Stimulated activated CD4-positive, alpha-beta T cell treated with anti-CD3 and anti-CD28 coated beads, Interleukin-15, amount 100 ng/mL, for 48 hours (primary cell): ENCODE measurements around the gene CLEC20A.

Experiments used
- DNase-seq, 2 donors: peaks; one replicate each; pipeline ENCODE4 v3.0.0-alpha.2; 2020; ENCODE audit warnings: low read depth in 2 of 2

Gene CLEC20A

GRCh38 chr1:178472531-178472930, 24.2 kb downstream of the CLEC20A start:
- DNase-seq, result no peak

DNA sequence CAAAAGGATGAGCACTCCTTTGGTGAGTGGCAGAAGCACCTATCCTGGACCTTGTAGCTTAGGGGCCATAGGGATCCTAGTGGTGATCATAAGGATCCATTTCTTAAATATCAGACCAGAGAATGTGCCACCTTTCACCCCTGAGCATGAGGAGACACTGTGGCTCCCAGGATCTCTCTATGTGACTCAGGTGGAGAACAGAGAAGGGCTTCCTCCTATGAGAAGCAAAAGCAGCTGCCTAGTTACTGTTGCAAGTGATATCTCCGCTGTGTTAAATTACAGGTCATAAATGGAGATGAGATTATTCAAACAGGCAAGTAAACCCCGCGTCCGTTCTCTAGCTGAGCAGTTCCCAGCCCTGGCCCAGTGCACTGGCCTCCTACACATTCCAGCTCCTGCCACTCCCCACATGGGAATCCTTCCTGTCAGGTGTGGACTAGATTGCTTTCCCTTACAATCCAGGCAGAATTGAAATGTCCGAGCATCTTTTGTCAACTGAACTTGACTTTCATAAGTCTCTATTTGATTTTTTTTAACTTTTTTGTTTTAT, 26.3 kb downstream of the CLEC20A start:
- DNase-seq, result no peak

DNA sequence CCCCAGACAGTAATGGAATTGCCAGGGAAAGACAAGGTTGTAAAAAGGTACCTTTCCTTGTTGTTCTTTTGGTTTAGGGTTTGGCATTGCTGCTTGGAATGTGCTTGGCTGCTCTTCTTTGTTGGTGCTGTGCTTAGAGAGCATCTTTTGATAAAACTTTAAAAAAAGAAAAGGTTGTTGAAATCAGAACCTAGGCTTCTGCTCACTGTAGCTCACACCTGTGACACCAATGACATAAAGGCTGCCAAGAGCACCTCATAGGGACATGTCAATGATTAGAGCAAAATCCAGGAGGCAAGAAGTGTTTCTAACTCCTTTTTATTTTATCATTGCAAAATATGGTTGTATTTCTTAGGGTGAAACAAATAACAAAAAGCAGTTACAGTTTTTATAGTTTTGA, 28.9 kb downstream of the CLEC20A start:
- no peak for DNase-seq

GRCh38 chr1:178465011-178465410, 31.8 kb downstream of the CLEC20A start:
- no peak for DNase-seq

DNA sequence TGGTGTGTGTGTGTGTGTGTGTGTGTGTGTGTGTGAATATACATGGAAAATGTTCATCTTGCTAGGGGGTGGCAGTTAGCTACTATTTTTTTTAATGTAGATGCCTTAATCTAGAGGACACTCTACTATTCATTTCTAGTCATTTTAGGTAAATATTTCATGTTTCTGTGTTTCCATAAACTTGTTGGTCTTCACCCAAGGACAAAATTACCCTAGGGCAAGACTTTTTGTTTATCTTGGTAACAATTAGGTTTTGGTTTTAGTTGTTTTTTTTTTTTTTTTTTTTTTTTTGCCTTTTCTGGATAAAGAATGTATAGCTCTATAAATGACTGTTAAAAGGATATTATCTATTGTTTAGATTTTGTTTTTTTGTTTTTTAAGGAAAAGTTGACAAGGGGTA, 32.2 kb downstream of the CLEC20A start:
- no peak for DNase-seq

GRCh38 chr1:178464141-178464540, 32.6 kb downstream of the CLEC20A start:
- DNase-seq, result no peak

- no peak for DNase-seq
These were observed 35.1 kb downstream of the CLEC20A start for GRCh38 chr1:178461701-178462100.

DNA sequence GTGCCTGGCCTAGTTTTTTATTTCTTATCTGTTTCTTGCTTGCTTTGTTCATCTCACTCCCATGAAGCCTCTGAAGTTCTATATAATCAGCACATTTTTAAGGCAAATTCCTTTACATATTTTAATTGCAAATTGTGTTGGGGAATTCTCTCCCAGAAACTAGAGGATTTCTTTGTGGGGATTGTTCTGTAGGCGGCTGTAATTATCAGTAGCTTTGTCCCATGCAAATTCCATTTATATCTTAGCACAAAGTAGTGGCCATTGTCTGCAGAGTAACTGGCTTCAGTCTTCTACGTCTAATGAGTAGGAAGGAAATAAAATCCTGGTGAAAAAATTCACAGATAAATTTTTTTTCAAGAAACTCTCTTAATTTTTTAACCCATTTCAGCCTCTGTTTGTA, 35.7 kb downstream of the CLEC20A start:
- DNase-seq, result no peak

DNA sequence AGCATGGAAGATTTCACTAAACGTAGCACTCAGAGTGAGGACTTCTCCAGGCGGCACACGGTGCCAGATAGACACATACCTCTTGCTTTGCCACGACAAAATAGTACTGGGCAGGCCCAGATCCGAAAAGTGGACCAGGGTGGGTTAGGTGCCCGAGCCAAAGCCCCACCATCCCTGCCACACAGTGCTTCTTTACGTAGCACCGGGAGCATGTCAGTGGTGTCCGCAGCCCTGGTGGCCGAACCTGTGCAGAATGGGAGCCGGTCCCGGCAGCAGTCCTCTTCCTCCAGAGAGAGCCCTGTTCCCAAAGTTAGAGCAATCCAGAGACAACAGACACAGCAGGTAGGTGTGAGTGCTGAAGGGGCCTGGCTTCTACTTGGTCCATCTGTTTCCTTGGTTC, 38.6 kb downstream of the CLEC20A start:
- DNase-seq, result no peak

GRCh38 chr1:178457651-178458050, 39.1 kb downstream of the CLEC20A start:
- no peak for DNase-seq

DNA sequence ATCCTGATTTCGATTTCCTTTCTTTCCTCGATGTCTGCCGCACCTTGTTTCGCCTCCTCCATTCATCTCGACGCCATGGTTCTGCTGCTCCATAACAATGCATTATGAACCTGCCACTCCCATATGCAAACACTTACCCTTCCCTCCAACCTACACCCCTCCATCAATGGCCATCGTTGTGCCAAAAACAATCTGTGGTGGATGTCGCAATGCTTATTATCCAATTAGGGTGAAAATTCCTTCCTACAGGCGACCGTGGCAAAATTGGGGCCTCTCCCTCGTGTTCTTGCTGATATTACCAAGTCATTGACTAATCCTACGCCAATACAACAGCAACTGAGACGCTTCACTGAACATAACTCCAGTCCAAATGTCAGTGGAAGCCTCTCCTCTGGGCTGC, 40.3 kb downstream of the CLEC20A start:
- no peak for DNase-seq

DNA sequence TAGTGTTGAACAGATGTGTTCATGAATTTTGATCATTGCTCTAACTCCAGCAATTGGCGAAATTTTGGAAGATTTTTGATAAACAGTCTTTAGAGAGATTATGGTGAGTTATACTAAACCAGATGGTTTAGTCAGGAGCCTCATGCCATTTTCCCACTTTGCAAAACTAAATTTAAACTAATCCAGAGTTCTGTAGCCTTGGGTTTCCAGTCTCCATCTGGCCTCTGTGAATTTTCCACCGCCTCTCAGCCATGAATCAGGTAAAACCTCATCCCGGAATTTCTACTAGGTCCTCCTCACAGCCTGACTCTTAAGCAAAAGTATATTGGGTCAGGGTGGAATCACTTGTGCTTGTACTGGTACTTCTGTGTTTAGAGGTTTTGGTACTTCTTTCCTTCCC, 44.8 kb downstream of the CLEC20A start:
- DNase-seq, result no peak

- no peak for DNase-seq
These were observed 45.2 kb downstream of the CLEC20A start for GRCh38 chr1:178451529-178451928.

DNA sequence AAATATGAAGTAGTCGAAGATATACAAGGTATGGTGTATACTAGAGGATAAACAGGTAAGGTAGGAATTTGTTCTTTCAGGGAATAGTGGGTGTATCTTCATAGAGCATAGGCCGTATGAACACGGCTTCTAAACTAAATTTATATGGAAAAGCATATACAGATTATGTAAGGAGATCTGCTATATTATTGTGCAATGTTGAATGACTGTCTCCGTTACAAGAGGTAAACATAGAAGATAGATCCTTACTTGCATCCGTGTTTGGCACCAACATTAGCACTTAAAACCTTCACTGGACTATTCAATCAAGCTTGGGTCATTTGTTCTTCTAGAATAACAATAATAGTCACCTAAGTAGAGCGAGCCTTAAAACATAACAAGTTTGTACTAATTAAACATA, 45.9 kb downstream of the CLEC20A start:
- no peak for DNase-seq

- no peak for DNase-seq
These were observed 53.8 kb downstream of the CLEC20A start for GRCh38 chr1:178442925-178443324.

DNA sequence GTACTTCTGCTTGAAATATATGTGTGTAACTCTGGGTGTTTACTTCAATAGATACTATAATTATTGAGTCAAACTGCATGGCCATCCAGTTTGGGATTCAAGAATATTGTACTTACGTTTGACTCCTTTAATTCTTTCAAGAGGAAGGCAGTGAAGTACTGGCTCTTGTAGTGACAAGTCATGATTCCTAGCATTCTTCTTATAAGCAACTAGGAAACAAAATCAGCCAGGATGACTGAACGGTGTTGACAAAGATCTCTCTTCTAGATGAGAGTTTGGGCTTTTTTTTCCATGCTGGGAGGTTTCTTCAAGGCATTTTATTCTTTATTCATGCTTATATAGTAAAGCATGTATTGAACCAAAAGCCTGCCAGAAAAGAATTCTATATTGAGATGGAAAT, 58.3 kb downstream of the CLEC20A start:
- no peak for DNase-seq

DNA sequence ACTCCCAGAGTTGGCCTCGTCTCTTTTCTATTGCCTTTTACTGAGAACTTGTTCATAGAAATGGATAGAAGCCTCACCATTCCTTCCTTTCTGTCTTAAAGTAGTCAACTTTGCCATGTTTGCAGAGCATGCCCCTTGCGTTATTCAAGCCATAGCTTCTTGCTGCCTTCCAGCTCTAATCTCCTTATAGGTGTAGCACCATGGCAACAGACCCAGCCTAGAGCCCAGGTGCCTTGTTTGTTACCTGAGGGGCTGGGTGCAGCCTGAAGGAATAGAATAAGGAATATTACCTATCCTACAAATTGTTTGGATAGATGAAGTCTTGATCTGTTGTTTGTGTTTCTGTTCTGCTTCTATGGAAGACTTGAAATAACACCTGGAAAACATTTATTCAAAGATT, 59.9 kb downstream of the CLEC20A start:
- DNase-seq, result no peak

GRCh38 chr1:178434899-178435435, 61.8 kb downstream of the CLEC20A start:
- DNase-seq, result no peak

DNA sequence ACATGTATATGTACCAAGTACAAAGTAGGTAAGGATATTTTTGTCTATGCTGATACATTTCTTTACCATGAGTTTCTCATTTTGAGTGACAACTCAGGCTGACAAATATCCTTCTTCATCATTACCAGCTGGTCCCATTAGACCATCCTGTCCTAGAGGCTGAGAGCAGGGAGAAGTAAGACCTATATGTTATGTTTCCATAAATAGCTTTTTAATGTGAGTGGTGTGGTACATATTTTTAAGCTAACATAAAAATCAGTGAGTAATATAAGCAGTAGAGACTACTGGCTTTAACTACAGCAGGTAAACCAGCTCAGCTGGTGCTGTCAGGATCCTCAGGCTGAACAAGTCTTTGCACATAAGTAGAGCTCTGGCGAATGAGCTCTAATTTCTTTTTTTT, 62.4 kb downstream of the CLEC20A start:
- no peak for DNase-seq
